Measurements from ENCODE around the gene MRPL52. TPM values are rescaled to one million over a fixed set of nuclear protein-coding genes. Genes with fewer than 3 reads are reported as not detected.

Gene MRPL52
- total and polyA plus RNA-seq, 2 of the 13 experiments (the other 11 are each of a cell fraction or from before 2014, with no cell fraction given): 118 to 329 TPM

GRCh38 chr14:22796087-22796707 is 33.5 kb upstream of the MRPL52 start (continued):
- TF ChIP-seq GRHL1 (CRISPR knock-in tag; conservative IDR thresholded peaks at IDR 0.05): no peak
- TF ChIP-seq NR2C2 (CRISPR knock-in tag; IDR thresholded peaks at IDR 0.05; ENCODE audit: borderline replicate concordance): no peak
- TF ChIP-seq BHLHE40 (IDR thresholded peaks at IDR 0.05; ENCODE audit: low read length): no peak
- TF ChIP-seq TFE3 (CRISPR knock-in tag; IDR thresholded peaks at IDR 0.05): 0 out of 2 replicates have a peak, but pooled peaks have one; percentile 20
- no peak for TF ChIP-seq ZNF777 (CRISPR knock-in tag; IDR thresholded peaks at IDR 0.05)
- no peak for TF ChIP-seq MAF1 (CRISPR knock-in tag; IDR thresholded peaks at IDR 0.05; ENCODE audit: borderline replicate concordance)
- TF ChIP-seq RBM22 (optimal IDR thresholded peaks at IDR 0.05; ENCODE audit: low read length): no peak
- TF ChIP-seq ZNF572 (CRISPR knock-in tag; IDR thresholded peaks at IDR 0.05): 0 out of 2 replicates have a peak, but pooled peaks have one; percentile 59
- TF ChIP-seq HOXA7 (CRISPR knock-in tag; IDR thresholded peaks at IDR 0.05): no peak
- TF ChIP-seq E2F1 (CRISPR knock-in tag; IDR thresholded peaks at IDR 0.05): no peak
- TF ChIP-seq KDM3A (CRISPR knock-in tag; IDR thresholded peaks at IDR 0.05; ENCODE audit: low read depth): no peak
- no peak; the same call in 1 of the 2 replicates for TF ChIP-seq ZNF639 (CRISPR knock-in tag; conservative IDR thresholded peaks at IDR 0.05)
- TF ChIP-seq ZNF562 (CRISPR knock-in tag; IDR thresholded peaks at IDR 0.05; ENCODE audit: borderline replicate concordance): no peak
- TF ChIP-seq GZF1 (CRISPR knock-in tag; IDR thresholded peaks at IDR 0.05): no peak
- TF ChIP-seq NCOA5 (CRISPR knock-in tag; IDR thresholded peaks at IDR 0.05): no peak
- TF ChIP-seq E2F2 (CRISPR knock-in tag; IDR thresholded peaks at IDR 0.05; ENCODE audit: borderline replicate concordance): no peak
- no peak for TF ChIP-seq ZBTB34 (CRISPR knock-in tag; IDR thresholded peaks at IDR 0.05)
- TF ChIP-seq NBN (conservative IDR thresholded peaks at IDR 0.05): no peak
- TF ChIP-seq ZFP91 (CRISPR knock-in tag; IDR thresholded peaks at IDR 0.05; ENCODE audit: borderline replicate concordance): no peak; the same call in 1 of the 2 replicates

Measured in HepG2 (cell line).